ENCODE measurements around the gene PSMD13.
"Not testable (repeated sequence)": the region's sequence is repeated elsewhere in the genome, so short reads cannot be mapped to it uniquely, and the experiment has no call there.

Gene PSMD13

DNA sequence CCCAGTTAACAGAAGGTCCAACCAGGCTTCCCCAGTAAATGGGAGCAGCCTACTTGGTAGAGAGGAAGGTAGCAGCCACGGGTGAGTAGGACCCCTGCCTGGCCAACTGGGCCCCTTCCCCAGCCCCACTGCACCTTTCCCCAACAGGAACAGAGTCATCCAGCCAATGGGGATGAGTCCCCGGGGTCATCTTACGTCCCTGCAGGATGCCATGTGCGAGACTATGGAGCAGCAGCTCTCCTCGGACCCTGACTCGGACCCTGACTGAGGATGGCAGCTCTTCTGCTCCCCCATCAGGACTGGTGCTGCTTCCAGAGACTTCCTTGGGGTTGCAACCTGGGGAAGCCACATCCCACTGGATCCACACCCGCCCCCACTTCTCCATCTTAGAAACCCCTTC, 22.7 kb upstream of the PSMD13 start:
- Histone ChIP-seq H3K4me3 (ENCODE audit: low read depth, low read length) (no peak overlapping the region), H3K27me3 (replicated peaks) (no peaks in the 10 kb centered on the region), H3K36me3 (replicated peaks) (peaks cover 65% of the 10 kb centered on the region), H3K27ac (no peak overlapping the region)
- in situ Hi-C loops (cut with HindIII; ENCODE audit: low pct_ligation_motif_present, low sequenced_read_pairs) = no loop called here
- no peak for DNase-seq
- TF ChIP-seq CTCF (IDR thresholded peaks at IDR 0.05; ENCODE audit: low read depth, low read length, missing control alignments) = no peak

- in situ Hi-C loops (cut with HindIII; ENCODE audit: low pct_ligation_motif_present, low sequenced_read_pairs) = no loop called here
- Histone ChIP-seq H3K36me3 (replicated peaks) (peaks cover 53% of the 10 kb centered on the region), H3K27ac (no peak overlapping the region), H3K27me3 (replicated peaks) (no peaks in the 10 kb centered on the region), H3K4me3 (ENCODE audit: low read depth, low read length) (no peak overlapping the region)
- TF ChIP-seq CTCF (IDR thresholded peaks at IDR 0.05; ENCODE audit: low read depth, low read length, missing control alignments) = no peak
- DNase-seq = no peak
These were observed 21.2 kb upstream of the PSMD13 start for GRCh38 chr11:215581-216037.

DNA sequence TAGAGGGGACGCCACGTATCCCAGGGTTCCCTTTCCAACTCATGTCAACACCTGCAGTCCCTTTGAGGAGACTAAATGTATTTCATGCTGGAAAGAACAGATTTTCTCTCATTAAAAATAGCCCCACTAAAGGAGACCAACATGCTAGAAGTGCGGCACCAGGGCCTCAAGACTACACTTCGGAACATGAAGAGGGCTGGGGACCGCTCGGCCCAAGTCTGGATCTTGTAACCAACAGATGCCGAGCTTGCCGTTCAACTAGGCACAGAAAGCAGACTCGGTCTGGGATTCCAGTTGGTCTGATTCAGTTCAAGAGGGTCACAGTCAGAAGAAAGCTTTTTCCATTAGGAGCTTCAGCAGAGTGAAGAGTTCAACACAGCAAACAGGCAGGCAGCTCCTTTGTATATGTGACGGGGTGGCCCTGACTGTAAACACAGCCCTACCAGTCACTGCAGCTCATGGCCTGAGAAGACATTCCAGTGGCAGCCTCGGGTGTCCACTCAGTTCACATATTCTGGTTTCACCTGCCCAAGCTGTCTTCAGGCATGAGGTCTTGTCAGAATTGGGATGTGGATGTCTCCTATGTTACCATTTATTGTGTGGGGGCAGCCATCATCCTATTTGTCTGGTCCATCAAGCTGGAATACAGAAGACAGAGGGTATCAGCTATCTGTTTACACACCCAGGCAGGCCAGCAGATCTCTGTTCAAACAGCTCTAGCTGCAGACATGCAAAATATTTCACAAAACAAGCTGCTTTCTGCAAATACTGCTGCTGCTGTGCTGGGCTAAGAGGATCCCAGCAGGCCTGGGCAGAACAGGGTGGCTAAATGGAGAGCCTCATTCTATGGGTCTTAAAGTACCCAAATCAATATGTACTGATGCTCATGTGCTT, 20.4 kb upstream of the PSMD13 start:
- TF ChIP-seq CTCF (IDR thresholded peaks at IDR 0.05; ENCODE audit: low read depth, low read length, missing control alignments) = no peak
- no peaks in the 10 kb centered on the region for H3K27me3 ChIP-seq (replicated peaks)
- in situ Hi-C loops (cut with HindIII; ENCODE audit: low pct_ligation_motif_present, low sequenced_read_pairs) = no loop called here
- no peak overlapping the region for H3K27ac ChIP-seq
- H3K36me3 ChIP-seq (replicated peaks) = peaks cover 45% of the 10 kb centered on the region
- no peak for DNase-seq
- H3K4me3 ChIP-seq (ENCODE audit: low read depth, low read length) = no peak overlapping the region

- peaks cover 32% of the 10 kb centered on the region for H3K36me3 ChIP-seq (replicated peaks)
- in situ Hi-C loops (cut with HindIII; ENCODE audit: low pct_ligation_motif_present, low sequenced_read_pairs) = no loop called here
- TF ChIP-seq CTCF (IDR thresholded peaks at IDR 0.05; ENCODE audit: low read depth, low read length, missing control alignments) = no peak
- H3K4me3 ChIP-seq (ENCODE audit: low read depth, low read length) = no peak overlapping the region
- no peak overlapping the region for H3K27ac ChIP-seq
- no peak for DNase-seq
- H3K27me3 ChIP-seq (replicated peaks) = no peaks in the 10 kb centered on the region
These were observed 19.1 kb upstream of the PSMD13 start for GRCh38 chr11:217704-218103.

DNA sequence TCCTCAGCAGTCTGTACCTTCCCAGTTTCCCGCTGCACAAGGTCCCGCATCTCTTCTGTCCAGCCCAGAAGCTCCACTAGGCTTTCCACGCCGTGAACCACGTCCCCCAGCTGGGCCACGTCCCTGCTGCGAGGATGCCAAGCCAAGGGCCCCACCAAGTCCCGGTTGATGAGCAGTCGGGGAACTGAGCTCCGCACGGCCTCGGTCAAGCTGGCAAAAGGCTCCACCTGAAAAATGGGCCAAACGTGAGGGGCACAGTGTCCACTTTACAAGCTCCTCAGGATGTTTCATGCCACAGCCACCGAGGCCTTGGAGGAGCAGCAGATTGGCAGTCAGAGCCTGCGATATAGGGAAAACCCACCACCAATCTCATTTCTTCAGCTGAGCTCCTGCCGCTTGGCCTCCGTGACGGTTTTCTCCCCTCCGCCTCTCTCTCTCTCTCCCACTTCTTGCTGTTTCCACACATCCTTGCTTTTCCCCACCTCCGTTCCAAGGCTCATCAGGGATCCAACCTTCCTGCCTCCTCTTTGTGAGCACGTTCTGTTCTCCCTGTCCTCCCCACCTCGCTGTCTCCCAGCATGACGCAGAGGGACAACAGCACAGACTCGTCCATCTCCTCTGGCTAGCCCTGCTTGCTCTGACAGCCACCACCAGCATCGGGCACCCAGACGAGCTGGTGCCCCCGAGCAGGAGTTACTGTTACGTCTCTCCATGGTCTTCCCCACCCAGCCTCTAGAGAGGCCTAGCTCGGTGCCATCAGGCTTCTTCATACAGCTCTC, 17.8 kb upstream of the PSMD13 start:
- H3K4me3 ChIP-seq (ENCODE audit: low read depth, low read length) = no peak overlapping the region
- H3K36me3 ChIP-seq (replicated peaks) = peaks cover 19% of the 10 kb centered on the region
- H3K27ac ChIP-seq = no peak overlapping the region
- in situ Hi-C loops (cut with HindIII; ENCODE audit: low pct_ligation_motif_present, low sequenced_read_pairs) = no loop called here
- no peak for DNase-seq
- no peak for TF ChIP-seq CTCF (IDR thresholded peaks at IDR 0.05; ENCODE audit: low read depth, low read length, missing control alignments)
- no peaks in the 10 kb centered on the region for H3K27me3 ChIP-seq (replicated peaks)

- H3K27me3 ChIP-seq (replicated peaks); H3K4me3 ChIP-seq (ENCODE audit: low read depth, low read length); in situ Hi-C loops (cut with HindIII; ENCODE audit: low pct_ligation_motif_present, low sequenced_read_pairs); H3K36me3 ChIP-seq (replicated peaks); DNase-seq; H3K27ac ChIP-seq: not testable (repeated sequence)
These were observed 16.0 kb upstream of the PSMD13 start for GRCh38 chr11:220641-221215.

All from brain microvascular endothelial cell (primary cell).